Measurements from ENCODE around the gene SMOC1.

The SMOC1 gene

GRCh38 chr14:69945912-69946311 is 66.7 kb downstream of the SMOC1 start:
- no peak overlapping the region for H3K9ac ChIP-seq (ENCODE audit: low read depth, low read length)
- H3K4me2 ChIP-seq (ENCODE audit: low read length): no peak overlapping the region
- no peaks in the 10 kb centered on the region for H3K9me3 ChIP-seq (replicated peaks; ENCODE audit: low read length)
- no peaks in the 10 kb centered on the region for H3K4me1 ChIP-seq (ENCODE audit: control insufficient read depth, insufficient read depth, low read length)
- H3K36me3 ChIP-seq (ENCODE audit: insufficient read depth, low read length): no peaks in the 10 kb centered on the region
- no peak overlapping the region for H3K4me3 ChIP-seq (ENCODE audit: low read length)
- H3K27me3 ChIP-seq (ENCODE audit: control insufficient read depth, insufficient read depth, low read length): peaks cover 5% of the 10 kb centered on the region

- Histone ChIP-seq H3K9me3 (replicated peaks; ENCODE audit: low read length) (no peaks in the 10 kb centered on the region), H3K27me3 (ENCODE audit: control insufficient read depth, insufficient read depth, low read length) (peaks cover 5% of the 10 kb centered on the region), H3K4me1 (ENCODE audit: control insufficient read depth, insufficient read depth, low read length) (no peaks in the 10 kb centered on the region), H3K9ac (ENCODE audit: low read depth, low read length) (no peak overlapping the region), H3K36me3 (ENCODE audit: insufficient read depth, low read length) (no peaks in the 10 kb centered on the region), H3K4me3 (ENCODE audit: low read length) (no peak overlapping the region), H3K4me2 (ENCODE audit: low read length) (no peak overlapping the region)
These were observed 69.1 kb downstream of the SMOC1 start for GRCh38 chr14:69948351-69948750.

- Histone ChIP-seq H3K9me3 (replicated peaks; ENCODE audit: low read length) (no peaks in the 10 kb centered on the region), H3K4me3 (ENCODE audit: low read length) (no peak overlapping the region), H3K27me3 (ENCODE audit: control insufficient read depth, insufficient read depth, low read length) (peaks cover 8% of the 10 kb centered on the region), H3K36me3 (ENCODE audit: insufficient read depth, low read length) (no peaks in the 10 kb centered on the region), H3K4me2 (ENCODE audit: low read length) (no peak overlapping the region), H3K9ac (ENCODE audit: low read depth, low read length) (no peak overlapping the region), H3K4me1 (ENCODE audit: control insufficient read depth, insufficient read depth, low read length) (no peaks in the 10 kb centered on the region)
These were observed 72.0 kb downstream of the SMOC1 start for GRCh38 chr14:69951263-69951662.

GRCh38 chr14:69951935-69952334 is 72.7 kb downstream of the SMOC1 start:
- Histone ChIP-seq H3K9ac (ENCODE audit: low read depth, low read length) (no peak overlapping the region), H3K4me2 (ENCODE audit: low read length) (no peak overlapping the region), H3K27me3 (ENCODE audit: control insufficient read depth, insufficient read depth, low read length) (peaks cover 8% of the 10 kb centered on the region), H3K4me1 (ENCODE audit: control insufficient read depth, insufficient read depth, low read length) (no peaks in the 10 kb centered on the region), H3K4me3 (ENCODE audit: low read length) (no peak overlapping the region), H3K9me3 (replicated peaks; ENCODE audit: low read length) (no peaks in the 10 kb centered on the region), H3K36me3 (ENCODE audit: insufficient read depth, low read length) (no peaks in the 10 kb centered on the region)

- Histone ChIP-seq H3K36me3 (ENCODE audit: insufficient read depth, low read length) (no peaks in the 10 kb centered on the region), H3K9me3 (replicated peaks; ENCODE audit: low read length) (no peaks in the 10 kb centered on the region), H3K4me1 (ENCODE audit: control insufficient read depth, insufficient read depth, low read length) (no peaks in the 10 kb centered on the region), H3K9ac (ENCODE audit: low read depth, low read length) (no peak overlapping the region), H3K4me3 (ENCODE audit: low read length) (no peak overlapping the region), H3K4me2 (ENCODE audit: low read length) (no peak overlapping the region), H3K27me3 (ENCODE audit: control insufficient read depth, insufficient read depth, low read length) (peaks cover 8% of the 10 kb centered on the region)
These were observed 74.2 kb downstream of the SMOC1 start for GRCh38 chr14:69953266-69953915.

GRCh38 chr14:69955855-69956845 is 76.9 kb downstream of the SMOC1 start:
- no peaks in the 10 kb centered on the region for H3K9me3 ChIP-seq (replicated peaks; ENCODE audit: low read length)
- H3K36me3 ChIP-seq (ENCODE audit: insufficient read depth, low read length): no peaks in the 10 kb centered on the region
- H3K4me1 ChIP-seq (ENCODE audit: control insufficient read depth, insufficient read depth, low read length): no peaks in the 10 kb centered on the region
- no peak overlapping the region for H3K4me3 ChIP-seq (ENCODE audit: low read length)
- peaks cover 11% of the 10 kb centered on the region for H3K27me3 ChIP-seq (ENCODE audit: control insufficient read depth, insufficient read depth, low read length)
- no peak overlapping the region for H3K4me2 ChIP-seq (ENCODE audit: low read length)
- H3K9ac ChIP-seq (ENCODE audit: low read depth, low read length): no peak overlapping the region

GRCh38 chr14:69956970-69957369 is 77.8 kb downstream of the SMOC1 start:
- H3K36me3 ChIP-seq (ENCODE audit: insufficient read depth, low read length): no peaks in the 10 kb centered on the region
- H3K9me3 ChIP-seq (replicated peaks; ENCODE audit: low read length): no peaks in the 10 kb centered on the region
- no peak overlapping the region for H3K4me3 ChIP-seq (ENCODE audit: low read length)
- no peak overlapping the region for H3K4me2 ChIP-seq (ENCODE audit: low read length)
- peaks cover 11% of the 10 kb centered on the region for H3K27me3 ChIP-seq (ENCODE audit: control insufficient read depth, insufficient read depth, low read length)
- H3K9ac ChIP-seq (ENCODE audit: low read depth, low read length): no peak overlapping the region
- H3K4me1 ChIP-seq (ENCODE audit: control insufficient read depth, insufficient read depth, low read length): no peaks in the 10 kb centered on the region

GRCh38 chr14:69957986-69958385 is 78.8 kb downstream of the SMOC1 start:
- Histone ChIP-seq H3K4me2 (ENCODE audit: low read length) (no peak overlapping the region), H3K9ac (ENCODE audit: low read depth, low read length) (no peak overlapping the region), H3K27me3 (ENCODE audit: control insufficient read depth, insufficient read depth, low read length) (peaks cover 9% of the 10 kb centered on the region), H3K4me3 (ENCODE audit: low read length) (no peak overlapping the region), H3K36me3 (ENCODE audit: insufficient read depth, low read length) (no peaks in the 10 kb centered on the region), H3K4me1 (ENCODE audit: control insufficient read depth, insufficient read depth, low read length) (no peaks in the 10 kb centered on the region), H3K9me3 (replicated peaks; ENCODE audit: low read length) (no peaks in the 10 kb centered on the region)

- H3K4me2 ChIP-seq (ENCODE audit: low read length): no peak overlapping the region
- no peaks in the 10 kb centered on the region for H3K4me1 ChIP-seq (ENCODE audit: control insufficient read depth, insufficient read depth, low read length)
These were observed 79.9 kb downstream of the SMOC1 start for GRCh38 chr14:69959136-69959535.

GRCh38 chr14:69960296-69960695 is 81.1 kb downstream of the SMOC1 start:
- no peaks in the 10 kb centered on the region for H3K36me3 ChIP-seq (ENCODE audit: insufficient read depth, low read length)
- H3K4me1 ChIP-seq (ENCODE audit: control insufficient read depth, insufficient read depth, low read length): no peaks in the 10 kb centered on the region
- no peak overlapping the region for H3K4me3 ChIP-seq (ENCODE audit: low read length)
- no peak overlapping the region for H3K4me2 ChIP-seq (ENCODE audit: low read length)
- H3K9me3 ChIP-seq (replicated peaks; ENCODE audit: low read length): no peaks in the 10 kb centered on the region
- H3K9ac ChIP-seq (ENCODE audit: low read depth, low read length): no peak overlapping the region
- peaks cover 3% of the 10 kb centered on the region for H3K27me3 ChIP-seq (ENCODE audit: control insufficient read depth, insufficient read depth, low read length)

More at GRCh38 chr14:69959136-69959535, 79.9 kb downstream of the SMOC1 start:
- Histone ChIP-seq H3K27me3 (ENCODE audit: control insufficient read depth, insufficient read depth, low read length) (peaks cover 3% of the 10 kb centered on the region), H3K9me3 (replicated peaks; ENCODE audit: low read length) (no peaks in the 10 kb centered on the region), H3K9ac (ENCODE audit: low read depth, low read length) (no peak overlapping the region), H3K4me3 (ENCODE audit: low read length) (no peak overlapping the region), H3K36me3 (ENCODE audit: insufficient read depth, low read length) (no peaks in the 10 kb centered on the region)

GRCh38 chr14:69963966-69964365 is 84.8 kb downstream of the SMOC1 start:
- H3K4me3 ChIP-seq (ENCODE audit: low read length): no peak overlapping the region
- peaks cover 3% of the 10 kb centered on the region for H3K27me3 ChIP-seq (ENCODE audit: control insufficient read depth, insufficient read depth, low read length)
- H3K9me3 ChIP-seq (replicated peaks; ENCODE audit: low read length): no peaks in the 10 kb centered on the region
- H3K4me2 ChIP-seq (ENCODE audit: low read length): no peak overlapping the region
- no peak overlapping the region for H3K9ac ChIP-seq (ENCODE audit: low read depth, low read length)
- no peaks in the 10 kb centered on the region for H3K4me1 ChIP-seq (ENCODE audit: control insufficient read depth, insufficient read depth, low read length)
- H3K36me3 ChIP-seq (ENCODE audit: insufficient read depth, low read length): no peaks in the 10 kb centered on the region

Data from skeletal muscle satellite cell (primary cell).